ENCODE data around the gene C2CD2. TPM values are rescaled to one million over a fixed set of nuclear protein-coding genes. Genes with fewer than 3 reads are reported as not detected.
"Not testable (repeated sequence)": the region's sequence is repeated elsewhere in the genome, so short reads cannot be mapped to it uniquely, and the experiment has no call there.

Gene C2CD2
- total and polyA plus RNA-seq, 5 donors: 6.2 to 10.0 (median 8.3) TPM

GRCh38 chr21:41966041-41966833, 12.4 kb upstream of the C2CD2 start:
- intact Hi-C loops (cut with DNase I): no loop called here
- 87% methylated on average over 11 of the region's 11 CpGs for WGBS
- Histone ChIP-seq H3K27ac (ENCODE audit: low read length) (no peak overlapping the region), H3K4me3 (ENCODE audit: low read length) (no peak overlapping the region), H3K27me3 (ENCODE audit: control insufficient read depth, insufficient read depth) (no peaks in the 10 kb centered on the region), H3K9me3 (ENCODE audit: control insufficient read depth, low read length) (no peaks in the 10 kb centered on the region), H3K4me1 (ENCODE audit: control insufficient read depth, insufficient read depth, low read length) (no peaks in the 10 kb centered on the region)
- no peak for DNase-seq
- no peak for ATAC-seq

DNA sequence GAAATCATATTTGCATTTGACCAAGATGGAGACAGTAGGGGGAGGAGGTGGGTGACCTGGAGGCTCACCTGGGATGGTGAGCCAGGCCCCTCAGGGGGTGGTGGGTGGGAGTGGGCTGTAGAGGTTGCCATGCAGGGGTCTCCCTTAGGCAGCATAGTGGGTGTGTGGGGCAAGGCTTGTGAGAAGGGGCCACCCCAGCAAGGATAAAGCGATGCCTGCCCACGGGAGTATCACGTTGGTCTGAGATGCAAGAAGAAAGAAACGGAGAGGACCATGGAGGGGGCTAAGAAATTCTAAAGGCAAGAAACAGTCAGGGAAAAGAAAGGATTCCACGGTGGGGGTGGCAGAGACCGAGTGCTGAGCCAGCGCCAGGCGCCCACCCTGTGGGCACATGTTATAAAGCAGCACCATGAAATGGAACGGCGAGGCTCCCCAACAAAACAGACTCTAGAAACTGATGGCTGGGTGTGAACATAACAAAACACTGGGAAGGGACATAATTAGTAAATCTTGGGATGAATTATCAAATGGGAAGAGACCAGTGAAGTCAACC, 11.7 kb upstream of the C2CD2 start:
- Histone ChIP-seq H3K9me3 (ENCODE audit: control insufficient read depth, low read length) (no peaks in the 10 kb centered on the region), H3K4me3 (ENCODE audit: low read length) (no peak overlapping the region), H3K4me1 (ENCODE audit: control insufficient read depth, insufficient read depth, low read length) (no peaks in the 10 kb centered on the region), H3K27me3 (ENCODE audit: control insufficient read depth, insufficient read depth) (no peaks in the 10 kb centered on the region), H3K27ac (ENCODE audit: low read length) (no peak overlapping the region)
- no peak for DNase-seq
- intact Hi-C loops (cut with DNase I): no loop called here
- 90% methylated on average over 10 of the region's 10 CpGs for WGBS
- no peak for ATAC-seq

- Histone ChIP-seq H3K4me1 (ENCODE audit: control insufficient read depth, insufficient read depth, low read length) (no peaks in the 10 kb centered on the region), H3K9me3 (ENCODE audit: control insufficient read depth, low read length) (no peaks in the 10 kb centered on the region), H3K27me3 (ENCODE audit: control insufficient read depth, insufficient read depth) (no peaks in the 10 kb centered on the region), H3K4me3 (ENCODE audit: low read length) (no peak overlapping the region), H3K27ac (ENCODE audit: low read length) (no peak overlapping the region)
- ATAC-seq: no peak
- 85% methylated on average over 5 of the region's 5 CpGs for WGBS
- intact Hi-C loops (cut with DNase I): no loop called here
- no peak for DNase-seq
Measured at GRCh38 chr21:41965045-41965444, 11.2 kb upstream of the C2CD2 start.

GRCh38 chr21:41964171-41964570, 10.4 kb upstream of the C2CD2 start:
- intact Hi-C loops (cut with DNase I): no loop called here
- Histone ChIP-seq H3K9me3 (ENCODE audit: control insufficient read depth, low read length) (no peaks in the 10 kb centered on the region), H3K27me3 (ENCODE audit: control insufficient read depth, insufficient read depth) (no peaks in the 10 kb centered on the region), H3K4me3 (ENCODE audit: low read length) (no peak overlapping the region), H3K27ac (ENCODE audit: low read length) (no peak overlapping the region), H3K4me1 (ENCODE audit: control insufficient read depth, insufficient read depth, low read length) (no peaks in the 10 kb centered on the region)
- 70% methylated on average over 8 of the region's 8 CpGs for WGBS
- no peak for ATAC-seq
- no peak for DNase-seq

GRCh38 chr21:41962425-41962966, 8.7 kb upstream of the C2CD2 start:
- Histone ChIP-seq H3K4me1 (ENCODE audit: control insufficient read depth, insufficient read depth, low read length) (peaks cover 5% of the 10 kb centered on the region), H3K27ac (ENCODE audit: low read length) (no peak overlapping the region), H3K4me3 (ENCODE audit: low read length) (no peak overlapping the region), H3K27me3 (ENCODE audit: control insufficient read depth, insufficient read depth) (no peaks in the 10 kb centered on the region), H3K9me3 (ENCODE audit: control insufficient read depth, low read length) (no peaks in the 10 kb centered on the region)
- intact Hi-C loops (cut with DNase I): no loop called here
- 89% methylated on average over 11 of the region's 11 CpGs for WGBS
- no peak for DNase-seq
- no peak for ATAC-seq

DNA sequence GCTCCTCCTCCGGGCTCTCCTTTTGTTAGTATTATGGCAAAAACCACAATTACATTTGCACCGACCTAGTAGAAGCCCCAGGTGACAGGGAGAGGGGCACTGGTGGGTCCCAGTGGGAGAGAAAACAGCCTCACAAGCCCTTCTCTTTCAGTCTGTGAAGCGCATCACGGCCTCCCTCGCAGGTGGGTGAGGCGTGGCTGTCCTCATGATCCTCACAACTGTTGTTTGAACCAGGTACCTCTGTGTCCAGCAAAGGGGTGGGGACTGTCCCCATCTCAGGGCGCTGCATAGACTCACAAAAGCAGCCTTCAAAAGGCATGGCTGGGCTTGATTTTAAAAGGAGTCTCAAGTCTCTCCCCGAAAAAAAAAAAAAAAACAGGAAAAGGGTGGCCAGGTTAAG, 7.9 kb upstream of the C2CD2 start:
- WGBS: 60% methylated on average over 8 of the region's 8 CpGs
- Histone ChIP-seq H3K9me3 (ENCODE audit: control insufficient read depth, low read length) (no peaks in the 10 kb centered on the region), H3K4me1 (ENCODE audit: control insufficient read depth, insufficient read depth, low read length) (peaks cover 8% of the 10 kb centered on the region), H3K27ac (ENCODE audit: low read length) (no peak overlapping the region), H3K4me3 (ENCODE audit: low read length) (no peak overlapping the region), H3K27me3 (ENCODE audit: control insufficient read depth, insufficient read depth) (no peaks in the 10 kb centered on the region)
- no peak for ATAC-seq
- no peak for DNase-seq
- intact Hi-C loops (cut with DNase I): no loop called here

GRCh38 chr21:41961282-41961701, 7.5 kb upstream of the C2CD2 start:
- no peaks in the 10 kb centered on the region for H3K9me3 ChIP-seq (ENCODE audit: control insufficient read depth, low read length)
- ATAC-seq (no peak), DNase-seq (no peak)
- H3K4me3 ChIP-seq (ENCODE audit: low read length): no peak overlapping the region
- intact Hi-C loops (cut with DNase I): no loop called here
- H3K4me1 ChIP-seq (ENCODE audit: control insufficient read depth, insufficient read depth, low read length): peaks cover 8% of the 10 kb centered on the region
- no peaks in the 10 kb centered on the region for H3K27me3 ChIP-seq (ENCODE audit: control insufficient read depth, insufficient read depth)
- WGBS: 73% methylated on average over 14 of the region's 14 CpGs
- no peak overlapping the region for H3K27ac ChIP-seq (ENCODE audit: low read length)

GRCh38 chr21:41960386-41960785, 6.6 kb upstream of the C2CD2 start:
- DNase-seq (no peak), ATAC-seq (no peak)
- intact Hi-C loops (cut with DNase I): no loop called here
- H3K27ac ChIP-seq (ENCODE audit: low read length): no peak overlapping the region
- H3K27me3 ChIP-seq (ENCODE audit: control insufficient read depth, insufficient read depth): no peaks in the 10 kb centered on the region
- 83% methylated on average over 8 of the region's 8 CpGs for WGBS
- H3K4me1 ChIP-seq (ENCODE audit: control insufficient read depth, insufficient read depth, low read length): peaks cover 8% of the 10 kb centered on the region
- no peaks in the 10 kb centered on the region for H3K9me3 ChIP-seq (ENCODE audit: control insufficient read depth, low read length)
- no peak overlapping the region for H3K4me3 ChIP-seq (ENCODE audit: low read length)

GRCh38 chr21:41959697-41960096, 5.9 kb upstream of the C2CD2 start:
- H3K4me3 ChIP-seq (ENCODE audit: low read length); H3K9me3 ChIP-seq (ENCODE audit: control insufficient read depth, low read length); DNase-seq; H3K27me3 ChIP-seq (ENCODE audit: control insufficient read depth, insufficient read depth); H3K27ac ChIP-seq (ENCODE audit: low read length); ATAC-seq; H3K4me1 ChIP-seq (ENCODE audit: control insufficient read depth, insufficient read depth, low read length): not testable (repeated sequence)
- intact Hi-C loops (cut with DNase I): loop anchor here in 3 of 4 donors (10.0 kb wide), 2 partner anchors 45 to 155 kb away; no protein-coding TSS in a partner anchor
- 94% methylated on average over 11 of the region's 11 CpGs for WGBS

DNA sequence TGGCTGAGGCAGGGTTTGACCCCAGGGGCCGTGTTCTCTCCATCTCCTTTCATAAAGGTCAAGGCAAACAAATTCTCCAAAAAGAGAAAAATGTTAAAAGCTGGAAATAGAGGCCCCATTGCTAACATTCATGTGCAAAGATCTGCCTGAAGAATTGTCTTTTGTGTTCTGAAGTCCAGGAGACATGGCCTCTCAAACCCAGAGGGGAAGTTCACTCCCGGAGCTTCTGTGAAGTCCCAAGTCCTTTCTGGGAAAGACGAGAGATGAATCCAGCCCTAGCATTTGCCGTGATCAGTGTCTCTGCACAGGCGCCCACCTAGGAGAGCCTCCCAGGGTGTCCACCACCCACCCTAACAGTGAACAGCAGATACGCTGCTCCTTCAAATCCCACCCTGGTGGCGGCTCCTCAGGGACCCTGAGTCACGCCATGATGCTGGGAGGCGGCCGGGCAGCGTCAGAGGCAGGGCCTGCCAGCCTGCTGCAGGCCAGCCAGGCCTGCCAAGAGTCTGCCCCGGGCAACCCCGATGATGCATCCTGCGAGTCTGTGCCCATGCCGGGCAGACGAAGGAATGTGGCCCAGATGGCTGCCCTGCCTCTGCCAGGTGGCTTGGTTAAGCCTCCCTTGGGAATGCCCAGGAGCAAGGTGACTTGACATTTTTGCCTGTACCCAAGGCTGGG, 5.2 kb upstream of the C2CD2 start:
- H3K4me3 ChIP-seq (ENCODE audit: low read length): no peak overlapping the region
- H3K4me1 ChIP-seq (ENCODE audit: control insufficient read depth, insufficient read depth, low read length): peaks cover 8% of the 10 kb centered on the region
- H3K27ac ChIP-seq (ENCODE audit: low read length): no peak overlapping the region
- no peaks in the 10 kb centered on the region for H3K9me3 ChIP-seq (ENCODE audit: control insufficient read depth, low read length)
- H3K27me3 ChIP-seq (ENCODE audit: control insufficient read depth, insufficient read depth): no peaks in the 10 kb centered on the region
- ATAC-seq: no peak
- DNase-seq: peak in 1 of 3 donors; percentile 34
- intact Hi-C loops (cut with DNase I): loop anchor here in 3 of 4 donors (10.0 kb wide), 2 partner anchors 46 to 156 kb away; no protein-coding TSS in a partner anchor
- WGBS: 92% methylated on average over 16 of the region's 16 CpGs

Data from right cardiac atrium (tissue), 5 donors.